K562 (cell line): ENCODE data around the gene TRMT44. TPM values are rescaled to one million over a fixed set of nuclear protein-coding genes. Genes with fewer than 3 reads are reported as not detected.

Experiments used
- ADNP ChIP-seq: fragments of 200-800 bp; sonication (Bioruptor generic); IDR thresholded peaks from 2 replicates; pipeline ENCODE4 v1.6.1; 2016; ENCODE audit warnings: missing genetic modification characterization, missing compliant biosample characterization
- ATF1 ChIP-seq, 2 experiments: fragments of 450-650 bp in 1 of 2; IDR thresholded peaks; 2 replicates each; pipeline ENCODE4 v1.6.1; 2016; ENCODE audit warnings: missing compliant biosample characterization in 1 of 2, missing genetic modification characterization in 1 of 2
- ATF7 ChIP-seq: fragments of 450-650 bp; IDR thresholded peaks from 2 replicates; pipeline ENCODE4 v1.7.1; 2014; ENCODE audit warnings: mild to moderate bottlenecking, moderate library complexity
- CBFA2T3 ChIP-seq: fragments of 450-650 bp; IDR thresholded peaks from 2 replicates; pipeline ENCODE4 v1.6.1; 2017
- CREM ChIP-seq: IDR thresholded peaks from 2 replicates; pipeline ENCODE4 v1.6.1; 2014; ENCODE audit warnings: antibody characterized with exemption, low read depth
- CXXC5 ChIP-seq: fragments of 250-450 bp; sonication (Bioruptor Pico); IDR thresholded peaks from 2 replicates; pipeline ENCODE4 v1.8.0; 2022; ENCODE audit warnings: inconsistent platforms, mild to moderate bottlenecking, moderate library complexity
- E2F8 ChIP-seq: fragments of 450-650 bp; IDR thresholded peaks from 2 replicates; pipeline ENCODE4 v1.7.1; 2018; ENCODE audit warnings: mild to moderate bottlenecking, low read depth; ENCODE audit not compliant: partially characterized antibody
- FOXJ2 ChIP-seq: fragments of 200-800 bp; sonication (Bioruptor generic); IDR thresholded peaks from 2 replicates; pipeline ENCODE4 v1.6.1; 2016; ENCODE audit warnings: missing genetic modification characterization, missing compliant biosample characterization
- HNRNPK ChIP-seq: fragments of 200-400 bp; formaldehyde crosslinking; IDR thresholded peaks from one replicate; pipeline ENCODE4 v1.6.1; 2018; ENCODE audit warnings: mild to moderate bottlenecking, low read depth, low read length; ENCODE audit not compliant: poor library complexity, severe bottlenecking
- KHSRP ChIP-seq: fragments of 450-650 bp; IDR thresholded peaks from 2 replicates; pipeline ENCODE4 v1.6.1; 2017
- KLF16 ChIP-seq: IDR thresholded peaks from 2 replicates; pipeline ENCODE4 v1.6.1; 2016; ENCODE audit warnings: antibody characterized with exemption
- MXD1 ChIP-seq: fragments of 250-450 bp; sonication (Bioruptor Pico); IDR thresholded peaks from 2 replicates; pipeline ENCODE4 v1.8.0; 2021; ENCODE audit warnings: borderline replicate concordance, mild to moderate bottlenecking, moderate library complexity; ENCODE audit not compliant: poor library complexity, severe bottlenecking
- NFATC3 ChIP-seq: fragments of 450-650 bp; IDR thresholded peaks from 2 replicates; pipeline ENCODE4 v1.6.1; 2017; ENCODE audit warnings: mild to moderate bottlenecking
- PCBP1 ChIP-seq: fragments of 200-400 bp; formaldehyde crosslinking; IDR thresholded peaks from 2 replicates; pipeline ENCODE4 v1.6.1; 2018; ENCODE audit warnings: mild to moderate bottlenecking, low read depth, low read length; ENCODE audit not compliant: poor library complexity, severe bottlenecking
- PHF20 ChIP-seq: fragments of 450-650 bp; IDR thresholded peaks from 2 replicates; pipeline ENCODE4 v1.6.1; 2018; ENCODE audit not compliant: partially characterized antibody
- PRMT5 ChIP-seq: sonication (generic); formaldehyde crosslinking; IDR thresholded peaks from 2 replicates; pipeline ENCODE4 v1.5.0; 2020; ENCODE audit warnings: missing genetic modification reagents
- RBM34 ChIP-seq: fragments of 200-400 bp; formaldehyde crosslinking; IDR thresholded peaks from 2 replicates; pipeline ENCODE4 v1.6.1; 2018; ENCODE audit warnings: low read length, borderline replicate concordance; ENCODE audit not compliant: insufficient read depth
- TAF15 ChIP-seq: fragments of 200-400 bp; formaldehyde crosslinking; IDR thresholded peaks from 2 replicates; pipeline ENCODE4 v1.6.1; 2017; ENCODE audit warnings: mild to moderate bottlenecking, low read depth, low read length, moderate library complexity
- THRA ChIP-seq: fragments of 450-650 bp; IDR thresholded peaks from 2 replicates; pipeline ENCODE4 v1.6.1; 2017; ENCODE audit warnings: mild to moderate bottlenecking, moderate library complexity
- ZBTB9 ChIP-seq: fragments of 450-650 bp; formaldehyde crosslinking; IDR thresholded peaks from 2 replicates; pipeline ENCODE4 v1.4.0; 2020; ENCODE audit warnings: mild to moderate bottlenecking, moderate library complexity
- ZNF165 ChIP-seq: fragments of 250-450 bp; sonication (Bioruptor Pico); IDR thresholded peaks from 2 replicates; pipeline ENCODE4 v1.4.0; 2020; ENCODE audit warnings: borderline replicate concordance
- ZNF274 ChIP-seq: IDR thresholded peaks from 2 replicates; pipeline ENCODE4 v1.6.1; 2011; ENCODE audit warnings: low read depth, mild to moderate bottlenecking, low read length, moderate library complexity, borderline replicate concordance
- ZNF282 ChIP-seq: sonication (generic); formaldehyde crosslinking; IDR thresholded peaks from 2 replicates; pipeline ENCODE4 v1.8.1; 2023; ENCODE audit warnings: missing genetic modification reagents
- ZNF644 ChIP-seq: fragments of 200-800 bp; sonication (Bioruptor generic); IDR thresholded peaks from 2 replicates; pipeline ENCODE4 v1.6.1; 2016; ENCODE audit warnings: low read depth, missing genetic modification characterization, missing compliant biosample characterization
- polyA plus RNA-seq, 8 experiments: library from polyadenylated mRNA; depleted of rRNA in 4 of 8; stranded (reverse) in 5 of 8; unstranded in 3 of 8; fragments of >200 nt; fragmentation: Nextera tagmentation in 2 of 8; fragmentation: Illumina TruSeq in 1 of 8; extraction: Ambion mirVana in 2 of 8; extraction: Trizol in 1 of 8; gene quantifications; 2 replicates each; pipeline versions ENCODE4 v1.2.1 to v1.2.3, GENCODE V29; 2011 to 2014; ENCODE audit warnings: inconsistent platforms in 1 of 8, missing spikeins in 1 of 8
- total RNA-seq, 7 experiments: library from RNA; depleted of rRNA in 6 of 7; stranded (reverse); fragments of >200 nt in 6 of 7; fragmentation: Illumina TruSeq in 2 of 7; extraction: Trizol in 2 of 7; gene quantifications; 2 replicates each; pipeline versions ENCODE4 v1.2.1 to v1.2.3, GENCODE V29; 2011 to 2021; ENCODE audit warnings: low replicate concordance in 1 of 7

Gene TRMT44
- total and polyA plus RNA-seq, 9 of the 15 experiments (the other 6 are each of a cell fraction or from before 2014, with no cell fraction given), result 1.2 to 18.6 (median 10.0) TPM

GRCh38 chr4:8440492-8441311 is at the start of gene TRMT44, which contains the start of gene ACOX3 (continued):
- TF ChIP-seq TAF15, result no peak
- TF ChIP-seq ZNF282 (CRISPR knock-in tag), result no peak
- no peak; the same call in 1 of the 2 replicates for TF ChIP-seq CBFA2T3
- peak; percentile 57 for TF ChIP-seq PCBP1
- TF ChIP-seq E2F8, result peak; percentile 94
- peak; percentile 97 for TF ChIP-seq PHF20
- TF ChIP-seq ADNP, result no peak
- TF ChIP-seq THRA, result no peak
- no peak for TF ChIP-seq RBM34
- TF ChIP-seq ZNF274, result no peak
- TF ChIP-seq FOXJ2 (tag), result no peak
- peak; percentile 98 for TF ChIP-seq KHSRP
- peak; percentile 92 for TF ChIP-seq ATF7
- peak; percentile 65 for TF ChIP-seq CXXC5 (CRISPR knock-in tag)
- peak; percentile 62 for TF ChIP-seq MXD1 (CRISPR knock-in tag)
- TF ChIP-seq ZNF644, result no peak
- no peak for TF ChIP-seq ZBTB9 (CRISPR knock-in tag)
- TF ChIP-seq NFATC3, result peak; percentile 73; the same call in 1 of the 2 replicates
- TF ChIP-seq HNRNPK, result no peak
- peak; percentile 100 for TF ChIP-seq ATF1 (CRISPR knock-in tag; IDR thresholded peaks at IDR 0.05)
- peak; percentile 100 for TF ChIP-seq ATF1 (tag; IDR thresholded peaks at IDR 0.05)
- peak; percentile 100 for TF ChIP-seq CREM
- TF ChIP-seq KLF16, result no peak
- TF ChIP-seq PRMT5 (CRISPR knock-in tag), result no peak
- no peak for TF ChIP-seq ZNF165 (CRISPR knock-in tag)
